ENCODE results near the gene DNAJB6.
"Not testable (repeated sequence)": the region's sequence is repeated elsewhere in the genome, so short reads cannot be mapped to it uniquely, and the experiment has no call there.

DNA sequence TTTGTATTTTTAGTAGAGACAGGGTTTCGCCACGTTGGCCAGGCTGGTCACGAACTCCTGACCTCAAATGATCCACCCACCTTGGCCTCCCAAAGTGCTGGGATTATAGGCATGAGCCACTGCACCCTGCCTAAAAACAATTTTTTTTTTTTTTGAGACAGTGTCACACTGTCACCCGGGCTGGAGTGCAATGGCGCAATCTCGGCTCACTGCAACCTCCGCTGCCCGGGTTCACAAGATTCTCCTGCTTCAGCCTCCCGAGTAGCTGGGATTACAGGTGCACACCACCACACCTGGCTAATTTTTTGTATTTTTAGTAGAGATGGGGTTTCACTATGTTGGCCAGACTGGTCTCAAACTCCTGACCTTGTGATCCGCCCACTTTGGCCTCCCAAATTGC is 6.2 kb upstream of the DNAJB6 start:
- not testable (repeated sequence) for TF ChIP-seq GLIS3 (CRISPR knock-in tag; IDR thresholded peaks at IDR 0.05); PATZ1 (CRISPR knock-in tag; IDR thresholded peaks at IDR 0.05; ENCODE audit: borderline replicate concordance); ZFP3 (CRISPR knock-in tag; IDR thresholded peaks at IDR 0.05); ZFP30 (CRISPR knock-in tag; IDR thresholded peaks at IDR 0.05); POU6F1 (CRISPR knock-in tag; IDR thresholded peaks at IDR 0.05; ENCODE audit: borderline replicate concordance, low read depth); OSR1 (CRISPR knock-in tag; IDR thresholded peaks at IDR 0.05); RARB (CRISPR knock-in tag; IDR thresholded peaks at IDR 0.05); ARNTL (CRISPR knock-in tag; IDR thresholded peaks at IDR 0.05; ENCODE audit: borderline replicate concordance, low read depth); SNAI2 (CRISPR knock-in tag; IDR thresholded peaks at IDR 0.05); ZNF70 (CRISPR knock-in tag; IDR thresholded peaks at IDR 0.05); TSHZ2 (CRISPR knock-in tag; IDR thresholded peaks at IDR 0.05); ZC3H10 (CRISPR knock-in tag; IDR thresholded peaks at IDR 0.05)
- TF ChIP-seq, protein P1, sequence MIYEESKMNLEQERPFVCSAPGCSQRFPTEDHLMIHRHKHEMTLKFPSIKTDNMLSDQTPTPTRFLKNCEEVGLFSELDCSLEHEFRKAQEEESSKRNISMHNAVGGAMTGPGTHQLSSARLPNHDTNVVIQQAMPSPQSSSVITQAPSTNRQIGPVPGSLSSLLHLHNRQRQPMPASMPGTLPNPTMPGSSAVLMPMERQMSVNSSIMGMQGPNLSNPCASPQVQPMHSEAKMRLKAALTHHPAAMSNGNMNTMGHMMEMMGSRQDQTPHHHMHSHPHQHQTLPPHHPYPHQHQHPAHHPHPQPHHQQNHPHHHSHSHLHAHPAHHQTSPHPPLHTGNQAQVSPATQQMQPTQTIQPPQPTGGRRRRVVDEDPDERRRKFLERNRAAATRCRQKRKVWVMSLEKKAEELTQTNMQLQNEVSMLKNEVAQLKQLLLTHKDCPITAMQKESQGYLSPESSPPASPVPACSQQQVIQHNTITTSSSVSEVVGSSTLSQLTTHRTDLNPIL (CRISPR knock-in tag; IDR thresholded peaks at IDR 0.05; ENCODE audit: low read depth), result not testable (repeated sequence)

All from SK-N-SH treated with all-trans-retinoic acid at 6 μM for 48 hours (cell line).